ENCODE data around the gene OR6C2.
"Not testable (repeated sequence)": the region's sequence is repeated elsewhere in the genome, so short reads cannot be mapped to it uniquely, and the experiment has no call there.

OR6C2 gene

DNA sequence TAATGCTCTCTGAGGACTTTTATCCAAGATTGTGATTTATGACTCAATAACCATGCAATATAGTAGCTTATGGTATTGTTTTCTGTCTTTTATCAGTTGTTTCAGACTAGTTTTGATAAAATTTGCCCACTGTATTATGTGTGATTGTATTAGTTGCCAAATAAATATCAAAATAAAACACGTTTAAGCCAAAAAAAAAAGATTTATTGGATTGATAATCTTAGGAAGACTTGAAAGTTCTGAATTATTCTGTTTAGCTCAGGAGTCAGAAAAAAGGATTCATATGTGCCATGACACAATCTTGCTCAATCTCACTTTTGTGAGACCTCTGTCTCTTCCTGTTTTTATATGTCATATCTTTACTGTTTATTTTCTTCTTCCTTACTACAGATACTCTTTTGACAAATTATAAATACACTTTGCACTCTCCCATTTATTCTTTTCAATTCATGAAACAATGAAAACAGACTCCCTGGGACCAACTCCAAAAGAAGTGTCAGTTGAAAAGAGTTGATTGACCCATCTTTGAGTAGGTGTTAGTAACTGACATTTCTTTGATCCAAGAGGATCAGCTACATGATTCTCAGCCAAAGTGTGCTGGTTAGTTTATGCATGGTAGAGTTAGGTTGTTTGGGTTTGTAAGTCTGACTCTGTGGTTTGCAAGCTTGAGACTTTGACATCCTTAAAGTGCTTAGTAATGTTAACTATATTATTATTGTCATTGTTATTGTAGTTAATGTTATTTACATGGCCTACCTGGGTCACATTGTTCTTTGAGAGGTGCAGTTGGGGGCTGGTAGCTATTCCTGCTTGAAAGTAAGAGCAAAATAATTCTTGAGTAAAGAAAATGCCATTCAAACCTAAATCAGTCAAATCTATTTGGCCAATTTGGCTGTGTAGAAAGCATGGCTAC is 15.3 kb upstream of the OR6C2 start:
- no peak overlapping the region for H4K8ac ChIP-seq (ENCODE audit: low read depth, low read length)
- H3K18ac ChIP-seq (ENCODE audit: low read length): no peak overlapping the region
- H3K23ac ChIP-seq (ENCODE audit: low read length): no peak overlapping the region
- no peak overlapping the region for H2BK12ac ChIP-seq (ENCODE audit: low read length)
- WGBS (ENCODE audit: extremely low coverage, insufficient coverage, insufficient read length): no CpG with 5 or more reads among the region's 1 CpG
- no peak overlapping the region for H3K4ac ChIP-seq (ENCODE audit: low read depth, low read length)
- H3K27me3 ChIP-seq (ENCODE audit: insufficient read depth, low read length): no peaks in the 10 kb centered on the region
- DNase-seq: no peak
- H3K4me1 ChIP-seq (ENCODE audit: control insufficient read depth in 1 of 2, insufficient read depth in 2 of 2, low read length in 2 of 2): no peaks in the 10 kb centered on the region
- no peak overlapping the region for H3K27ac ChIP-seq (ENCODE audit: low read depth, low read length)
- no peak overlapping the region for H3K4me2 ChIP-seq (ENCODE audit: low read length)
- H3K4me3 ChIP-seq (ENCODE audit: low read depth, low read length): no peak overlapping the region
- H4K12ac ChIP-seq (ENCODE audit: low read depth, low read length): no peak overlapping the region
- no peaks in the 10 kb centered on the region for H3K79me1 ChIP-seq (ENCODE audit: low read length)
- H3K9me3 ChIP-seq (ENCODE audit: insufficient read depth, low read depth, low read length): no peaks in the 10 kb centered on the region
- no peak overlapping the region for H3K9ac ChIP-seq (ENCODE audit: low read length)
- H2AFZ ChIP-seq (ENCODE audit: insufficient read depth, low read length, poor library complexity): no peak overlapping the region
- no peaks in the 10 kb centered on the region for H3K36me3 ChIP-seq (ENCODE audit: control insufficient read depth in 1 of 2, insufficient read depth in 2 of 2, low read length in 2 of 2)
- H2BK120ac ChIP-seq (ENCODE audit: insufficient read depth, low read length, poor library complexity): no peak overlapping the region
- no peak overlapping the region for H3K14ac ChIP-seq (ENCODE audit: low read length)
- no peak overlapping the region for H4K91ac ChIP-seq (ENCODE audit: low read depth, low read length)
- no peaks in the 10 kb centered on the region for H3K79me2 ChIP-seq (ENCODE audit: control insufficient read depth, insufficient read depth, low read length, poor library complexity)
- no peak overlapping the region for H2AK5ac ChIP-seq (ENCODE audit: low read length)
- no peak overlapping the region for H2BK5ac ChIP-seq (ENCODE audit: low read depth, low read length, poor library complexity)

DNA sequence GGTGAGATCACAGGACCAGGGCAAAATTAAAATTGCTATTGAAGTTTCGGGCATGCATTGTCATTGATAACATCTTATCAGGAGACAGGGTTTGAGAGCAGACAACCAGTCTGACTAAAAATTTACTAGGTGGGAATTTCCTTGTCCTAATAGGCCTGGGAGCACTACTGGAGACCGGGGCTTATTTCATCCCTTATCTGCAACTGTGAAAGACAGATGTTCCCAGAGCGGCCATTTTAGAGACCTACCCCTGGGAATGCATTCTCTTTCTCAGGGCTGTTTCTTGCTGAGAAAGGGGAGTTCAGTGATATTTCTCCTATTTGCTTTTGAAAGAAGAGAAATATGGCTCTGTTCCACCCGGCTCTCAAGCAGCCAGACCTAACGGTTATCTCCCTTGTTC is 2.6 kb upstream of the OR6C2 start:
- not testable (repeated sequence) for H3K23ac ChIP-seq (ENCODE audit: low read length); H2AK5ac ChIP-seq (ENCODE audit: low read length); H3K18ac ChIP-seq (ENCODE audit: low read length); H3K36me3 ChIP-seq (ENCODE audit: control insufficient read depth in 1 of 2, insufficient read depth in 2 of 2, low read length in 2 of 2); H3K9ac ChIP-seq (ENCODE audit: low read length); H3K14ac ChIP-seq (ENCODE audit: low read length); H4K8ac ChIP-seq (ENCODE audit: low read depth, low read length); H3K79me1 ChIP-seq (ENCODE audit: low read length); H3K27me3 ChIP-seq (ENCODE audit: insufficient read depth, low read length); DNase-seq; H3K4me3 ChIP-seq (ENCODE audit: low read depth, low read length); H4K12ac ChIP-seq (ENCODE audit: low read depth, low read length); H3K79me2 ChIP-seq (ENCODE audit: control insufficient read depth, insufficient read depth, low read length, poor library complexity); H4K91ac ChIP-seq (ENCODE audit: low read depth, low read length); H2AFZ ChIP-seq (ENCODE audit: insufficient read depth, low read length, poor library complexity); H2BK5ac ChIP-seq (ENCODE audit: low read depth, low read length, poor library complexity); H3K4ac ChIP-seq (ENCODE audit: low read depth, low read length); H3K27ac ChIP-seq (ENCODE audit: low read depth, low read length); H3K4me2 ChIP-seq (ENCODE audit: low read length); H2BK120ac ChIP-seq (ENCODE audit: insufficient read depth, low read length, poor library complexity); H2BK12ac ChIP-seq (ENCODE audit: low read length); H3K9me3 ChIP-seq (ENCODE audit: insufficient read depth, low read depth, low read length); H3K4me1 ChIP-seq (ENCODE audit: control insufficient read depth in 1 of 2, insufficient read depth in 2 of 2, low read length in 2 of 2)
- no CpG with 5 or more reads among the region's 5 CpGs for WGBS (ENCODE audit: extremely low coverage, insufficient coverage, insufficient read length)

DNA sequence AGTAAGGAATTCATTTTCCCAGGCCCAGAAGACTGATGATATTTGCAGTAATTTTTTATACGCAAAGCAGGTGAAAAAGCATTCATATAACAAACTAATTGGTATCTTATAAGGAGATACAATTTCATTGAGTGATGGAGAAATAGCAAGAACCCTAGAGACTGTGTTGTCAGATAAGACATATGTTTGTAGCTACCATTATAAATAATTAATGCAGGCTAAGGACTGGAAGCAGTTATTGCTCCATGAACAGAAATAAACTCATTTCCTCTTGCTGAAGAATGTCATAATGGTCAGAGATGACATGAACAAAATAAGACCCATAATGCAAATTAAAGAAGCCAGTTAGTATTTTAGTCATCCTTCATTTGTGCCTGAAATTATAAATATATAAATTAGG is 1.5 kb downstream of the OR6C2 start:
- H3K36me3 ChIP-seq (ENCODE audit: control insufficient read depth in 1 of 2, insufficient read depth in 2 of 2, low read length in 2 of 2): no peaks in the 10 kb centered on the region
- DNase-seq: no peak
- H3K79me1 ChIP-seq (ENCODE audit: low read length): no peaks in the 10 kb centered on the region
- H3K14ac ChIP-seq (ENCODE audit: low read length): no peak overlapping the region
- no peak overlapping the region for H4K12ac ChIP-seq (ENCODE audit: low read depth, low read length)
- no peak overlapping the region for H3K4ac ChIP-seq (ENCODE audit: low read depth, low read length)
- H2AFZ ChIP-seq (ENCODE audit: insufficient read depth, low read length, poor library complexity): no peak overlapping the region
- no peak overlapping the region for H2BK120ac ChIP-seq (ENCODE audit: insufficient read depth, low read length, poor library complexity)
- no peak overlapping the region for H3K18ac ChIP-seq (ENCODE audit: low read length)
- H3K27me3 ChIP-seq (ENCODE audit: insufficient read depth, low read length): no peaks in the 10 kb centered on the region
- no peaks in the 10 kb centered on the region for H3K9me3 ChIP-seq (ENCODE audit: insufficient read depth, low read depth, low read length)
- H2AK5ac ChIP-seq (ENCODE audit: low read length): no peak overlapping the region
- H3K23ac ChIP-seq (ENCODE audit: low read length): no peak overlapping the region
- no peak overlapping the region for H3K9ac ChIP-seq (ENCODE audit: low read length)
- H3K79me2 ChIP-seq (ENCODE audit: control insufficient read depth, insufficient read depth, low read length, poor library complexity): no peaks in the 10 kb centered on the region
- H4K8ac ChIP-seq (ENCODE audit: low read depth, low read length): no peak overlapping the region
- H4K91ac ChIP-seq (ENCODE audit: low read depth, low read length): no peak overlapping the region
- no peak overlapping the region for H2BK5ac ChIP-seq (ENCODE audit: low read depth, low read length, poor library complexity)
- no peaks in the 10 kb centered on the region for H3K4me1 ChIP-seq (ENCODE audit: control insufficient read depth in 1 of 2, insufficient read depth in 2 of 2, low read length in 2 of 2)
- H2BK12ac ChIP-seq (ENCODE audit: low read length): no peak overlapping the region
- H3K27ac ChIP-seq (ENCODE audit: low read depth, low read length): no peak overlapping the region
- WGBS (ENCODE audit: extremely low coverage, insufficient coverage, insufficient read length): no CpG with 5 or more reads among the region's 1 CpG
- H3K4me3 ChIP-seq (ENCODE audit: low read depth, low read length): no peak overlapping the region
- H3K4me2 ChIP-seq (ENCODE audit: low read length): no peak overlapping the region

DNA sequence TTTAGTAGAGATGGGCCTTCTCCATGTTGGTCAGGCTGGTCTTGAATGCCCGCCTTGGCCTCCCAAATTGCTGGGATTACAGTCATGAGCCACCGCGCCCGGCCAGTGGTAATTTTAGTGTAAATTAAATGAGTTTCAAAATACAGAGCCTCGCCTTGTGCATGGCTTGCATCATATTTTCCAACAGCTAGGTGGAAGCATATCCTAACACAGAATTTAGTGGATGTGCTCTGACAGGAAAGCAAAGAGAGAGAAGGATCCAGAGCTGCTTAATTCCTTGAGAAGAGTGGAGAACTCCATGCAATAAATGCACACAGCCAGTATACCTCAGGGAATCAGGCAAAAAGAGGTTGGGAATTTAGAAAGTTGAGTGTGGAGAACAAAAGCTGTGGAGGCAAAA is 2.5 kb downstream of the OR6C2 start:
- no peak overlapping the region for H3K18ac ChIP-seq (ENCODE audit: low read length)
- H4K8ac ChIP-seq (ENCODE audit: low read depth, low read length): no peak overlapping the region
- H3K27me3 ChIP-seq (ENCODE audit: insufficient read depth, low read length): no peaks in the 10 kb centered on the region
- H2BK120ac ChIP-seq (ENCODE audit: insufficient read depth, low read length, poor library complexity): no peak overlapping the region
- H3K9ac ChIP-seq (ENCODE audit: low read length): no peak overlapping the region
- H2BK5ac ChIP-seq (ENCODE audit: low read depth, low read length, poor library complexity): no peak overlapping the region
- no peak overlapping the region for H3K23ac ChIP-seq (ENCODE audit: low read length)
- H2AK5ac ChIP-seq (ENCODE audit: low read length): no peak overlapping the region
- H4K91ac ChIP-seq (ENCODE audit: low read depth, low read length): no peak overlapping the region
- H2AFZ ChIP-seq (ENCODE audit: insufficient read depth, low read length, poor library complexity): no peak overlapping the region
- no peak overlapping the region for H3K4me2 ChIP-seq (ENCODE audit: low read length)
- H3K9me3 ChIP-seq (ENCODE audit: insufficient read depth, low read depth, low read length): no peaks in the 10 kb centered on the region
- no CpG with 5 or more reads among the region's 5 CpGs for WGBS (ENCODE audit: extremely low coverage, insufficient coverage, insufficient read length)
- no peaks in the 10 kb centered on the region for H3K79me1 ChIP-seq (ENCODE audit: low read length)
- H3K4me1 ChIP-seq (ENCODE audit: control insufficient read depth in 1 of 2, insufficient read depth in 2 of 2, low read length in 2 of 2): no peaks in the 10 kb centered on the region
- no peaks in the 10 kb centered on the region for H3K79me2 ChIP-seq (ENCODE audit: control insufficient read depth, insufficient read depth, low read length, poor library complexity)
- no peaks in the 10 kb centered on the region for H3K36me3 ChIP-seq (ENCODE audit: control insufficient read depth in 1 of 2, insufficient read depth in 2 of 2, low read length in 2 of 2)
- no peak overlapping the region for H2BK12ac ChIP-seq (ENCODE audit: low read length)
- DNase-seq: no peak
- no peak overlapping the region for H3K27ac ChIP-seq (ENCODE audit: low read depth, low read length)
- H4K12ac ChIP-seq (ENCODE audit: low read depth, low read length): no peak overlapping the region
- H3K14ac ChIP-seq (ENCODE audit: low read length): no peak overlapping the region
- H3K4ac ChIP-seq (ENCODE audit: low read depth, low read length): no peak overlapping the region
- H3K4me3 ChIP-seq (ENCODE audit: low read depth, low read length): no peak overlapping the region
